HepG2 (cell line): Measurements from ENCODE around the gene NUBP2. TPM values are rescaled to one million over a fixed set of nuclear protein-coding genes. Genes with fewer than 3 reads are reported as not detected.
A peak's percentile ranks its signal among the peaks of the same experiment; 100 is the strongest.

ENCODE experiments used
- CCAR2 ChIP-seq: fragments of 200-400 bp; formaldehyde crosslinking; optimal IDR thresholded peaks from 2 replicates; pipeline ENCODE3; 2018; ENCODE audit warnings: low read depth, mild to moderate bottlenecking, low read length, moderate library complexity
- CHD2 ChIP-seq: IDR thresholded peaks from 2 replicates; pipeline ENCODE4 v1.6.1; 2011; ENCODE audit warnings: low read depth, low read length, improper control_type of control experiment
- ELF4 ChIP-seq: sonication (generic); formaldehyde crosslinking; IDR thresholded peaks from 2 replicates; pipeline ENCODE4 v1.5.0; 2020; ENCODE audit warnings: missing genetic modification reagents, mild to moderate bottlenecking, moderate library complexity, borderline replicate concordance
- GPN1 ChIP-seq: sonication (generic); formaldehyde crosslinking; IDR thresholded peaks from 2 replicates; pipeline ENCODE4 v1.5.1; 2020; ENCODE audit warnings: missing genetic modification reagents, borderline replicate concordance
- KDM3A ChIP-seq: IDR thresholded peaks from 2 replicates; pipeline ENCODE4 v1.6.1; 2018; ENCODE audit warnings: low read depth, missing compliant biosample characterization
- KLF12 ChIP-seq: sonication (generic); formaldehyde crosslinking; IDR thresholded peaks from 2 replicates; pipeline ENCODE4 v1.4.0; 2020; ENCODE audit warnings: missing genetic modification reagents, borderline replicate concordance
- MLLT10 ChIP-seq: sonication (generic); formaldehyde crosslinking; IDR thresholded peaks from 2 replicates; pipeline ENCODE4 v1.4.0; 2020; ENCODE audit warnings: missing genetic modification reagents
- PHF21A ChIP-seq: sonication (generic); formaldehyde crosslinking; IDR thresholded peaks from 2 replicates; pipeline ENCODE4 v1.5.0; 2020; ENCODE audit warnings: mild to moderate bottlenecking, missing genetic modification reagents
- RFXANK ChIP-seq: IDR thresholded peaks from 2 replicates; pipeline ENCODE4 v1.6.1; 2016
- SCMH1 ChIP-seq: sonication (generic); formaldehyde crosslinking; IDR thresholded peaks from 2 replicates; pipeline ENCODE4 v1.9.0; 2021; ENCODE audit warnings: missing genetic modification reagents, mild to moderate bottlenecking, borderline replicate concordance
- SPEN ChIP-seq: sonication (generic); formaldehyde crosslinking; IDR thresholded peaks from 2 replicates; pipeline ENCODE4 v1.5.1; 2020; ENCODE audit warnings: low read depth, mild to moderate bottlenecking, missing genetic modification reagents
- SRSF4 ChIP-seq: fragments of 200-400 bp; formaldehyde crosslinking; IDR thresholded peaks from one replicate; pipeline ENCODE4 v1.6.1; 2018; ENCODE audit warnings: mild to moderate bottlenecking, low read depth, low read length, moderate library complexity; ENCODE audit not compliant: poor library complexity, severe bottlenecking
- TCF7 ChIP-seq: sonication (generic); IDR thresholded peaks from 2 replicates; pipeline ENCODE4 v1.6.1; 2016; ENCODE audit warnings: antibody characterized with exemption, low read depth
- UBTF ChIP-seq: sonication (generic); formaldehyde crosslinking; IDR thresholded peaks from 2 replicates; pipeline ENCODE4 v1.4.0; 2020; ENCODE audit warnings: mild to moderate bottlenecking, missing genetic modification reagents
- ZBTB8A ChIP-seq: sonication (generic); formaldehyde crosslinking; IDR thresholded peaks from 2 replicates; pipeline ENCODE4 v1.4.0; 2020; ENCODE audit warnings: mild to moderate bottlenecking, low read depth, missing genetic modification reagents, borderline replicate concordance
- ZFYVE20 ChIP-seq: sonication (generic); formaldehyde crosslinking; IDR thresholded peaks from 2 replicates; pipeline ENCODE4 v1.8.0; 2023; ENCODE audit warnings: low read depth, mild to moderate bottlenecking, moderate library complexity, missing genetic modification reagents, borderline replicate concordance
- ZNF230 ChIP-seq: sonication (generic); formaldehyde crosslinking; IDR thresholded peaks from 2 replicates; pipeline ENCODE4 v1.4.0; 2020; ENCODE audit warnings: mild to moderate bottlenecking, missing genetic modification reagents
- ZNF260 ChIP-seq: sonication (generic); formaldehyde crosslinking; IDR thresholded peaks from 2 replicates; pipeline ENCODE4 v1.4.0; 2020; ENCODE audit warnings: missing genetic modification reagents, low read depth, mild to moderate bottlenecking, borderline replicate concordance
- ZNF615 ChIP-seq: sonication (generic); formaldehyde crosslinking; IDR thresholded peaks from 2 replicates; pipeline ENCODE4 v1.5.0; 2020; ENCODE audit warnings: mild to moderate bottlenecking, missing genetic modification reagents, borderline replicate concordance
- ZNF629 ChIP-seq: sonication (generic); formaldehyde crosslinking; conservative IDR thresholded peaks from 2 replicates; pipeline ENCODE4 v1.5.0; 2020; ENCODE audit warnings: missing genetic modification reagents
- ZNF747 ChIP-seq: sonication (generic); formaldehyde crosslinking; IDR thresholded peaks from 2 replicates; pipeline ENCODE4 v1.8.1; 2023; ENCODE audit warnings: missing genetic modification reagents, mild to moderate bottlenecking, borderline replicate concordance
- ZNF781 ChIP-seq: sonication (generic); formaldehyde crosslinking; IDR thresholded peaks from 2 replicates; pipeline ENCODE4 v1.5.1; 2020; ENCODE audit warnings: borderline replicate concordance, mild to moderate bottlenecking, missing genetic modification reagents; ENCODE audit errors: not compliant biosample characterization
- ZNF816 ChIP-seq: sonication (generic); formaldehyde crosslinking; IDR thresholded peaks from 2 replicates; pipeline ENCODE4 v1.8.0; 2022; ENCODE audit warnings: missing genetic modification reagents, mild to moderate bottlenecking, borderline replicate concordance
- polyA plus RNA-seq, 8 experiments: library from polyadenylated mRNA; depleted of rRNA in 3 of 8; stranded (reverse) in 7 of 8; unstranded in 1 of 8; fragments of >200 nt; fragmentation: Illumina TruSeq in 4 of 8; extraction: Trizol in 4 of 8; gene quantifications; 2 replicates each; pipeline versions ENCODE4 v1.2.1 to v1.2.3, GENCODE V29; 2011 to 2016; ENCODE audit warnings: low read depth in 4 of 8, missing spikeins in 1 of 8, mixed read lengths in 1 of 8; ENCODE audit not compliant: insufficient read depth in 1 of 8
- total RNA-seq, 5 experiments: library from RNA; depleted of rRNA; stranded (reverse); fragments of >200 nt; fragmentation: Illumina TruSeq; extraction: Trizol; gene quantifications; 2 replicates each; pipeline ENCODE4 v1.2.3, GENCODE V29; 2016; ENCODE audit warnings: low read depth in 1 of 5
- TF ChIP-seq, protein P1 (sequence below): sonication (generic); formaldehyde crosslinking; IDR thresholded peaks from 2 replicates; pipeline ENCODE4 v1.9.0; 2021; ENCODE audit warnings: missing genetic modification reagents, borderline replicate concordance
- TF ChIP-seq, protein P2 (sequence below): sonication (generic); formaldehyde crosslinking; conservative IDR thresholded peaks from 2 replicates; pipeline ENCODE4 v1.4.0; 2020; ENCODE audit warnings: missing genetic modification reagents

The NUBP2 gene
- total and polyA plus RNA-seq, 2 of the 13 experiments (the other 11 are each of a cell fraction or from before 2014, with no cell fraction given), result 25.7 to 61.5 TPM

DNA sequence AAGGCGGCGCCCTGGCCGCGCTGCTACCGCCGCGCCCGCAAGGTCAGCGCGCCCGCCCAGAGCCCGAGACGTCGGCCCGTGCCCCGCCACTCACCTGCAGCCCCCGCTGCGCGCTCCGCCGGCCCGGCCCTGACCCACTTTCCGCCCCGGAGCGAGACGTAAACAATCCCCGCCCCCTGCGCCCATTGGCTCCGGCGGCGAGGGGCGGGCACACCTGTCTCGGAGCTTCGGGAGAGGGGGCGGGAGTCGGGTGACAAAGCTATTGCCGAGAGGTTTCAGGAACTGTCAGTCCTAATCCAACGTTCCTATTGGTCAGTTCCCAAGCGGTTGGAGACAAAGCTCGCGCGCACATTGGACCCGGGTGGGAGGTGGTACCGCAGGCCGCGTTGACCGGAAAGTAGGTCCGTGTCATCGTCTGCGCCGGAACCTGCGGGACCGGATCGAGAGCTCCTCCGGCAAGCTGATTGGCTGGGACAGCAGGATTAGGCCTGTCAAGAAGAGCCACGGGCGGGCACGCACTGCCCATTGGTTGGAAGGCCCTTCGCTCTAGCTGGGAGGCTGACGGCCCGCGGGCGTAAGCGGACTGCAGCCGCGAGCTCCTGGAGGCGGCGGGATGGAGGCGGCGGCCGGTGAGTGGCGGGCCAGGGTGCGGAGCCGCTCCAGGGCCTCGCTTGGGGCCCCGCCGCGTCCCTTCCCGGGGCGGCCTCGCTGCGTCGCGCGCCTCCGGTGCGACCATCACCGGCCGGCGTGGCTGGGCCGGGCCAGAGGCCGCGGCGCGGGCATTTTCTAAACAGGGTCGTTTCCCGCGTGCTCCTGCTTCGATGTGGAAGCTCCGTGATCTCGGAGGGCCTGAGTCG is at the start of gene NUBP2, which contains the start of gene SPSB3 (continued):
- TF ChIP-seq CHD2, result peak; percentile 81
- TF ChIP-seq KDM3A, result no peak
- TF ChIP-seq PHF21A, result no peak
- no peak for TF ChIP-seq KLF12 (CRISPR knock-in tag)
- TF ChIP-seq ELF4 (CRISPR knock-in tag), result no peak
- TF ChIP-seq GPN1, result no peak
- no peak for TF ChIP-seq ZNF816 (CRISPR knock-in tag)
- no peak; the same call in 1 of the 2 replicates for TF ChIP-seq ZNF747
- TF ChIP-seq, protein P1, sequence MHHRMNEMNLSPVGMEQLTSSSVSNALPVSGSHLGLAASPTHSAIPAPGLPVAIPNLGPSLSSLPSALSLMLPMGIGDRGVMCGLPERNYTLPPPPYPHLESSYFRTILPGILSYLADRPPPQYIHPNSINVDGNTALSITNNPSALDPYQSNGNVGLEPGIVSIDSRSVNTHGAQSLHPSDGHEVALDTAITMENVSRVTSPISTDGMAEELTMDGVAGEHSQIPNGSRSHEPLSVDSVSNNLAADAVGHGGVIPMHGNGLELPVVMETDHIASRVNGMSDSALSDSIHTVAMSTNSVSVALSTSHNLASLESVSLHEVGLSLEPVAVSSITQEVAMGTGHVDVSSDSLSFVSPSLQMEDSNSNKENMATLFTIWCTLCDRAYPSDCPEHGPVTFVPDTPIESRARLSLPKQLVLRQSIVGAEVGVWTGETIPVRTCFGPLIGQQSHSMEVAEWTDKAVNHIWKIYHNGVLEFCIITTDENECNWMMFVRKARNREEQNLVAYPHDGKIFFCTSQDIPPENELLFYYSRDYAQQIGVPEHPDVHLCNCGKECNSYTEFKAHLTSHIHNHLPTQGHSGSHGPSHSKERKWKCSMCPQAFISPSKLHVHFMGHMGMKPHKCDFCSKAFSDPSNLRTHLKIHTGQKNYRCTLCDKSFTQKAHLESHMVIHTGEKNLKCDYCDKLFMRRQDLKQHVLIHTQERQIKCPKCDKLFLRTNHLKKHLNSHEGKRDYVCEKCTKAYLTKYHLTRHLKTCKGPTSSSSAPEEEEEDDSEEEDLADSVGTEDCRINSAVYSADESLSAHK, result no peak
- TF ChIP-seq CCAR2, result no peak
- no peak for TF ChIP-seq UBTF (CRISPR knock-in tag)
- no peak for TF ChIP-seq ZBTB8A
- TF ChIP-seq SPEN, result peak; percentile 80
- no peak for TF ChIP-seq ZNF781
- no peak for TF ChIP-seq ZNF230 (CRISPR knock-in tag)
- TF ChIP-seq ZNF260 (CRISPR knock-in tag), result no peak
- TF ChIP-seq SRSF4, result no peak
- TF ChIP-seq ZNF629, result no peak
- TF ChIP-seq ZNF615 (CRISPR knock-in tag), result no peak
- TF ChIP-seq, protein P2, sequence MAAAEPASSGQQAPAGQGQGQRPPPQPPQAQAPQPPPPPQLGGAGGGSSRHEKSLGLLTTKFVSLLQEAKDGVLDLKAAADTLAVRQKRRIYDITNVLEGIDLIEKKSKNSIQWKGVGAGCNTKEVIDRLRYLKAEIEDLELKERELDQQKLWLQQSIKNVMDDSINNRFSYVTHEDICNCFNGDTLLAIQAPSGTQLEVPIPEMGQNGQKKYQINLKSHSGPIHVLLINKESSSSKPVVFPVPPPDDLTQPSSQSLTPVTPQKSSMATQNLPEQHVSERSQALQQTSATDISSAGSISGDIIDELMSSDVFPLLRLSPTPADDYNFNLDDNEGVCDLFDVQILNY (CRISPR knock-in tag), result peak; percentile 56; the same call in 1 of the 2 replicates
- no peak for TF ChIP-seq RFXANK (CRISPR knock-in tag)
- no peak for TF ChIP-seq ZFYVE20 (CRISPR knock-in tag)
- no peak for TF ChIP-seq SCMH1
- TF ChIP-seq TCF7, result no peak
- TF ChIP-seq MLLT10, result no peak
